HepG2 (cell line): ENCODE data around the gene GSK3A. TPM values are rescaled to one million over a fixed set of nuclear protein-coding genes. Genes with fewer than 3 reads are reported as not detected.

Experiments used
- ATF7 ChIP-seq, 2 experiments: fragments of 450-650 bp in 1 of 2; sonication (generic) in 1 of 2; formaldehyde crosslinking in 1 of 2; IDR thresholded peaks; 2 replicates each; pipeline versions ENCODE4 v1.4.0 to v1.6.1; 2016 to 2020; ENCODE audit warnings: antibody characterized with exemption in 1 of 2, mild to moderate bottlenecking in 1 of 2, missing genetic modification reagents in 1 of 2
- CHD2 ChIP-seq: IDR thresholded peaks from 2 replicates; pipeline ENCODE4 v1.6.1; 2011; ENCODE audit warnings: low read depth, low read length, improper control_type of control experiment
- FOSL1 ChIP-seq: sonication (generic); formaldehyde crosslinking; IDR thresholded peaks from 2 replicates; pipeline ENCODE4 v1.9.0; 2021; ENCODE audit warnings: missing genetic modification reagents, borderline replicate concordance
- HOXA5 ChIP-seq: sonication (generic); formaldehyde crosslinking; IDR thresholded peaks from 2 replicates; pipeline ENCODE4 v1.4.0; 2020; ENCODE audit warnings: missing genetic modification reagents
- KDM4B ChIP-seq: sonication (generic); formaldehyde crosslinking; IDR thresholded peaks from 2 replicates; pipeline ENCODE4 v1.4.0; 2020; ENCODE audit warnings: missing genetic modification reagents
- MYC ChIP-seq: sonication (generic); formaldehyde crosslinking; IDR thresholded peaks from 2 replicates; pipeline ENCODE4 v1.9.0; 2021; ENCODE audit warnings: missing genetic modification reagents, borderline replicate concordance
- NFRKB ChIP-seq: fragments of 450-650 bp; IDR thresholded peaks from 2 replicates; pipeline ENCODE4 v1.6.1; 2017
- RARA ChIP-seq: IDR thresholded peaks from 2 replicates; pipeline ENCODE4 v1.6.1; 2016; ENCODE audit warnings: missing genetic modification reagents, missing compliant biosample characterization
- SATB2 ChIP-seq: sonication (generic); formaldehyde crosslinking; IDR thresholded peaks from 2 replicates; pipeline ENCODE4 v1.5.0; 2020; ENCODE audit warnings: missing genetic modification reagents
- ZFP41 ChIP-seq: sonication (generic); formaldehyde crosslinking; IDR thresholded peaks from 2 replicates; pipeline ENCODE4 v1.4.0; 2020; ENCODE audit warnings: mild to moderate bottlenecking, missing genetic modification reagents, borderline replicate concordance
- ZNF670 ChIP-seq: sonication (generic); formaldehyde crosslinking; IDR thresholded peaks from 2 replicates; pipeline ENCODE4 v1.8.0; 2022; ENCODE audit warnings: mild to moderate bottlenecking, missing genetic modification reagents, borderline replicate concordance
- ZNF788 ChIP-seq: sonication (generic); formaldehyde crosslinking; IDR thresholded peaks from 2 replicates; pipeline ENCODE4 v1.5.0; 2020; ENCODE audit warnings: mild to moderate bottlenecking, missing genetic modification reagents, borderline replicate concordance
- polyA plus RNA-seq, 8 experiments: library from polyadenylated mRNA; depleted of rRNA in 3 of 8; stranded (reverse) in 7 of 8; unstranded in 1 of 8; fragments of >200 nt; fragmentation: Illumina TruSeq in 4 of 8; extraction: Trizol in 4 of 8; gene quantifications; 2 replicates each; pipeline versions ENCODE4 v1.2.1 to v1.2.3, GENCODE V29; 2011 to 2016; ENCODE audit warnings: low read depth in 4 of 8, missing spikeins in 1 of 8, mixed read lengths in 1 of 8; ENCODE audit not compliant: insufficient read depth in 1 of 8
- total RNA-seq, 5 experiments: library from RNA; depleted of rRNA; stranded (reverse); fragments of >200 nt; fragmentation: Illumina TruSeq; extraction: Trizol; gene quantifications; 2 replicates each; pipeline ENCODE4 v1.2.3, GENCODE V29; 2016; ENCODE audit warnings: low read depth in 1 of 5
- TF ChIP-seq, protein P1 (sequence below): sonication (generic); formaldehyde crosslinking; IDR thresholded peaks from 2 replicates; pipeline ENCODE4 v1.4.0; 2020; ENCODE audit warnings: mild to moderate bottlenecking, missing genetic modification reagents
- TF ChIP-seq, protein P2 (sequence below): sonication (generic); formaldehyde crosslinking; IDR thresholded peaks from 2 replicates; pipeline ENCODE4 v1.4.0; 2020; ENCODE audit warnings: missing genetic modification reagents
- TF ChIP-seq, protein P3 (sequence below): sonication (generic); formaldehyde crosslinking; IDR thresholded peaks from 2 replicates; pipeline ENCODE4 v1.4.0; 2020; ENCODE audit warnings: missing genetic modification reagents
- TF ChIP-seq, protein P4 (sequence below): sonication (generic); formaldehyde crosslinking; IDR thresholded peaks from 2 replicates; pipeline ENCODE4 v1.4.0; 2020; ENCODE audit warnings: mild to moderate bottlenecking, low read depth, missing genetic modification reagents

Gene GSK3A
- total and polyA plus RNA-seq, 2 of the 13 experiments (the other 11 are each of a cell fraction or from before 2014, with no cell fraction given), result 16.9 to 52.5 TPM

DNA sequence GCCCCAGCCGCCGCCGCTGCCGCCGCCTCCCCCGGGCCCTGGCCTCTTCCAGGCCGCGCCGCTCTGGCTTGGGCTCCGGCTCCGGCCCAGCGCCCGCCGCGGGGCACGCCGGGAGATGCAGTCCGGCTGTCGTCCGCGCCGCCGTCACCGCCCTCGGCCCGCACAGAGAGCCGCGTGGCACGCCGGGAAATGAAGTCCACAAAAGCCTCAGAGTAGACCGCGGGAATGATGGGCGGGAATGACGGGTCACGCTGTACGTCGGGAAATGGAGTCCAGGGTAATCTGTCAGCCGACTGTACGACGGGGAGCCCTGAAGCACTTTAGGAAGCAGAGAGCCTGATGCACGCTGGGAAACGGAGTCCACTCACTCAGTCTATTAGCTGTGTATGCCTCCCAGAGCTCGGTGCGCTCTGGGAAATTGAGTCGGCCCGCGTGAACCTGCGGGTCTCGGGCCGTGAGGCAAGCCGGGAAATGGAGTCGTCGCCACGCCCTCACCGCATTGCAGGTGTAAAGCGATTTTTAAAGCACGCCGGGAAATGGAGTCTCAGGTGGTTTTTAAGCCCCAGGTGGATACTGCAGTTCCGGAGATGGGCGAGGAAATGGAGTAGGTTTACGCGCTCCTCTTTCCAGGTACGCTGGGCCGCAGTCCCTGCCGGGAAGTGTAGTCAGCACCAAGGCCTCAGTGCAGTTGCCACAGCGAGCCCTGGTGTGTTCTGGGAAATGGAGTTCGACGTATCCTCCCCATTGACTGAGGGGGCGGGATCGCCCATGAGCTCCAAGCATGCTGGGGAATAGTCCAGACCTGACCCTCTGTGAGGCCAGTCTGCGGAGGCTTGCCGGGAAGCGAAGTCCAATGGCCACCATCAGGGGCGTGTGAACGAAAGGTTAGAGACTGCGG, at the start of gene GSK3A (continued):
- TF ChIP-seq ZNF670 (CRISPR knock-in tag) (no peak), FOSL1 (CRISPR knock-in tag) (no peak), CHD2 (peak; percentile 83), ZFP41 (CRISPR knock-in tag) (no peak), SATB2 (CRISPR knock-in tag) (no peak), ZNF788 (CRISPR knock-in tag) (no peak), RARA (CRISPR knock-in tag) (peak; percentile 66), NFRKB (no peak), ATF7 (IDR thresholded peaks at IDR 0.05) (no peak), ATF7 (CRISPR knock-in tag; IDR thresholded peaks at IDR 0.05) (peak; percentile 2; the same call in 1 of the 2 replicates), MYC (CRISPR knock-in tag) (peak; percentile 47), KDM4B (CRISPR knock-in tag) (0 out of 2 replicates have a peak, but pooled peaks have one; percentile 39), HOXA5 (no peak)
- TF ChIP-seq, protein P1, sequence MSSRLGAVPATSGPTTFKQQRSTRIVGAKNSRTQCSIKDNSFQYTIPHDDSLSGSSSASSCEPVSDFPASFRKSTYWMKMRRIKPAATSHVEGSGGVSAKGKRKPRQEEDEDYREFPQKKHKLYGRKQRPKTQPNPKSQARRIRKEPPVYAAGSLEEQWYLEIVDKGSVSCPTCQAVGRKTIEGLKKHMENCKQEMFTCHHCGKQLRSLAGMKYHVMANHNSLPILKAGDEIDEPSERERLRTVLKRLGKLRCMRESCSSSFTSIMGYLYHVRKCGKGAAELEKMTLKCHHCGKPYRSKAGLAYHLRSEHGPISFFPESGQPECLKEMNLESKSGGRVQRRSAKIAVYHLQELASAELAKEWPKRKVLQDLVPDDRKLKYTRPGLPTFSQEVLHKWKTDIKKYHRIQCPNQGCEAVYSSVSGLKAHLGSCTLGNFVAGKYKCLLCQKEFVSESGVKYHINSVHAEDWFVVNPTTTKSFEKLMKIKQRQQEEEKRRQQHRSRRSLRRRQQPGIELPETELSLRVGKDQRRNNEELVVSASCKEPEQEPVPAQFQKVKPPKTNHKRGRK, result no peak
- TF ChIP-seq, protein P2, sequence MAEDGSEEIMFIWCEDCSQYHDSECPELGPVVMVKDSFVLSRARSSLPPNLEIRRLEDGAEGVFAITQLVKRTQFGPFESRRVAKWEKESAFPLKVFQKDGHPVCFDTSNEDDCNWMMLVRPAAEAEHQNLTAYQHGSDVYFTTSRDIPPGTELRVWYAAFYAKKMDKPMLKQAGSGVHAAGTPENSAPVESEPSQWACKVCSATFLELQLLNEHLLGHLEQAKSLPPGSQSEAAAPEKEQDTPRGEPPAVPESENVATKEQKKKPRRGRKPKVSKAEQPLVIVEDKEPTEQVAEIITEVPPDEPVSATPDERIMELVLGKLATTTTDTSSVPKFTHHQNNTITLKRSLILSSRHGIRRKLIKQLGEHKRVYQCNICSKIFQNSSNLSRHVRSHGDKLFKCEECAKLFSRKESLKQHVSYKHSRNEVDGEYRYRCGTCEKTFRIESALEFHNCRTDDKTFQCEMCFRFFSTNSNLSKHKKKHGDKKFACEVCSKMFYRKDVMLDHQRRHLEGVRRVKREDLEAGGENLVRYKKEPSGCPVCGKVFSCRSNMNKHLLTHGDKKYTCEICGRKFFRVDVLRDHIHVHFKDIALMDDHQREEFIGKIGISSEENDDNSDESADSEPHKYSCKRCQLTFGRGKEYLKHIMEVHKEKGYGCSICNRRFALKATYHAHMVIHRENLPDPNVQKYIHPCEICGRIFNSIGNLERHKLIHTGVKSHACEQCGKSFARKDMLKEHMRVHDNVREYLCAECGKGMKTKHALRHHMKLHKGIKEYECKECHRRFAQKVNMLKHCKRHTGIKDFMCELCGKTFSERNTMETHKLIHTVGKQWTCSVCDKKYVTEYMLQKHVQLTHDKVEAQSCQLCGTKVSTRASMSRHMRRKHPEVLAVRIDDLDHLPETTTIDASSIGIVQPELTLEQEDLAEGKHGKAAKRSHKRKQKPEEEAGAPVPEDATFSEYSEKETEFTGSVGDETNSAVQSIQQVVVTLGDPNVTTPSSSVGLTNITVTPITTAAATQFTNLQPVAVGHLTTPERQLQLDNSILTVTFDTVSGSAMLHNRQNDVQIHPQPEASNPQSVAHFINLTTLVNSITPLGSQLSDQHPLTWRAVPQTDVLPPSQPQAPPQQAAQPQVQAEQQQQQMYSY, result no peak
- TF ChIP-seq, protein P3, sequence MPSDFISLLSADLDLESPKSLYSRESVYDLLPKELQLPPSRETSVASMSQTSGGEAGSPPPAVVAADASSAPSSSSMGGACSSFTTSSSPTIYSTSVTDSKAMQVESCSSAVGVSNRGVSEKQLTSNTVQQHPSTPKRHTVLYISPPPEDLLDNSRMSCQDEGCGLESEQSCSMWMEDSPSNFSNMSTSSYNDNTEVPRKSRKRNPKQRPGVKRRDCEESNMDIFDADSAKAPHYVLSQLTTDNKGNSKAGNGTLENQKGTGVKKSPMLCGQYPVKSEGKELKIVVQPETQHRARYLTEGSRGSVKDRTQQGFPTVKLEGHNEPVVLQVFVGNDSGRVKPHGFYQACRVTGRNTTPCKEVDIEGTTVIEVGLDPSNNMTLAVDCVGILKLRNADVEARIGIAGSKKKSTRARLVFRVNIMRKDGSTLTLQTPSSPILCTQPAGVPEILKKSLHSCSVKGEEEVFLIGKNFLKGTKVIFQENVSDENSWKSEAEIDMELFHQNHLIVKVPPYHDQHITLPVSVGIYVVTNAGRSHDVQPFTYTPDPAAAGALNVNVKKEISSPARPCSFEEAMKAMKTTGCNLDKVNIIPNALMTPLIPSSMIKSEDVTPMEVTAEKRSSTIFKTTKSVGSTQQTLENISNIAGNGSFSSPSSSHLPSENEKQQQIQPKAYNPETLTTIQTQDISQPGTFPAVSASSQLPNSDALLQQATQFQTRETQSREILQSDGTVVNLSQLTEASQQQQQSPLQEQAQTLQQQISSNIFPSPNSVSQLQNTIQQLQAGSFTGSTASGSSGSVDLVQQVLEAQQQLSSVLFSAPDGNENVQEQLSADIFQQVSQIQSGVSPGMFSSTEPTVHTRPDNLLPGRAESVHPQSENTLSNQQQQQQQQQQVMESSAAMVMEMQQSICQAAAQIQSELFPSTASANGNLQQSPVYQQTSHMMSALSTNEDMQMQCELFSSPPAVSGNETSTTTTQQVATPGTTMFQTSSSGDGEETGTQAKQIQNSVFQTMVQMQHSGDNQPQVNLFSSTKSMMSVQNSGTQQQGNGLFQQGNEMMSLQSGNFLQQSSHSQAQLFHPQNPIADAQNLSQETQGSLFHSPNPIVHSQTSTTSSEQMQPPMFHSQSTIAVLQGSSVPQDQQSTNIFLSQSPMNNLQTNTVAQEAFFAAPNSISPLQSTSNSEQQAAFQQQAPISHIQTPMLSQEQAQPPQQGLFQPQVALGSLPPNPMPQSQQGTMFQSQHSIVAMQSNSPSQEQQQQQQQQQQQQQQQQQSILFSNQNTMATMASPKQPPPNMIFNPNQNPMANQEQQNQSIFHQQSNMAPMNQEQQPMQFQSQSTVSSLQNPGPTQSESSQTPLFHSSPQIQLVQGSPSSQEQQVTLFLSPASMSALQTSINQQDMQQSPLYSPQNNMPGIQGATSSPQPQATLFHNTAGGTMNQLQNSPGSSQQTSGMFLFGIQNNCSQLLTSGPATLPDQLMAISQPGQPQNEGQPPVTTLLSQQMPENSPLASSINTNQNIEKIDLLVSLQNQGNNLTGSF (CRISPR knock-in tag), result no peak
- TF ChIP-seq, protein P4, sequence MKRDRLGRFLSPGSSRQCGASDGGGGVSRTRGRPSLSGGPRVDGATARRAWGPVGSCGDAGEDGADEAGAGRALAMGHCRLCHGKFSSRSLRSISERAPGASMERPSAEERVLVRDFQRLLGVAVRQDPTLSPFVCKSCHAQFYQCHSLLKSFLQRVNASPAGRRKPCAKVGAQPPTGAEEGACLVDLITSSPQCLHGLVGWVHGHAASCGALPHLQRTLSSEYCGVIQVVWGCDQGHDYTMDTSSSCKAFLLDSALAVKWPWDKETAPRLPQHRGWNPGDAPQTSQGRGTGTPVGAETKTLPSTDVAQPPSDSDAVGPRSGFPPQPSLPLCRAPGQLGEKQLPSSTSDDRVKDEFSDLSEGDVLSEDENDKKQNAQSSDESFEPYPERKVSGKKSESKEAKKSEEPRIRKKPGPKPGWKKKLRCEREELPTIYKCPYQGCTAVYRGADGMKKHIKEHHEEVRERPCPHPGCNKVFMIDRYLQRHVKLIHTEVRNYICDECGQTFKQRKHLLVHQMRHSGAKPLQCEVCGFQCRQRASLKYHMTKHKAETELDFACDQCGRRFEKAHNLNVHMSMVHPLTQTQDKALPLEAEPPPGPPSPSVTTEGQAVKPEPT, result no peak
